SJCRH30 (cell line): ENCODE measurements around the gene KCNG3. TPM values are rescaled to one million over a fixed set of nuclear protein-coding genes. Genes with fewer than 3 reads are reported as not detected.

Experiments
- DNase-seq, 2 experiments: peaks; one replicate each; pipeline ENCODE4 v3.0.0-alpha.2; 2015 to 2020
- H3K27ac ChIP-seq: fragments of 250-450 bp; sonication (Bioruptor Pico); 2 replicates; pipeline ENCODE4 v1.5.1; 2020; ENCODE audit warnings: mild to moderate bottlenecking, moderate library complexity
- H3K27me3 ChIP-seq: fragments of 250-450 bp; sonication (Bioruptor Pico); 2 replicates; pipeline ENCODE4 v1.5.1; 2020; ENCODE audit warnings: mild to moderate bottlenecking, moderate library complexity
- H3K36me3 ChIP-seq: fragments of 250-450 bp; sonication (Bioruptor Pico); 2 replicates; pipeline ENCODE4 v1.5.1; 2020; ENCODE audit warnings: mild to moderate bottlenecking, moderate library complexity
- H3K4me1 ChIP-seq: fragments of 250-450 bp; sonication (Bioruptor Pico); 2 replicates; pipeline ENCODE4 v1.5.1; 2020; ENCODE audit warnings: mild to moderate bottlenecking, moderate library complexity
- H3K4me3 ChIP-seq: fragments of 250-450 bp; sonication (Bioruptor Pico); 2 replicates; pipeline ENCODE4 v1.5.1; 2020; ENCODE audit warnings: mild to moderate bottlenecking, moderate library complexity
- H3K9me3 ChIP-seq: fragments of 250-450 bp; sonication (Bioruptor Pico); replicated peaks from 2 replicates; pipeline ENCODE4 v1.5.1; 2020; ENCODE audit warnings: mild to moderate bottlenecking, moderate library complexity
- total RNA-seq: library from RNA; depleted of rRNA; stranded (reverse); fragments of >200 nt; shearing (Covaris generic); gene quantifications from 2 replicates; pipeline ENCODE4 v1.2.3, GENCODE V29; 2014

KCNG3 gene
- total RNA-seq, 1 experiment from 2014 or later, result 0.06 TPM

- DNase-seq, result no peak
- H3K36me3 ChIP-seq, result no peaks in the 10 kb centered on the region
- H3K27ac ChIP-seq, result no peak overlapping the region
- H3K4me3 ChIP-seq, result no peak overlapping the region
- H3K9me3 ChIP-seq, result peaks cover 3% of the 10 kb centered on the region; the same call in 1 of the 2 replicates
- H3K4me1 ChIP-seq, result no peaks in the 10 kb centered on the region
- no peaks in the 10 kb centered on the region for H3K27me3 ChIP-seq
Measured at GRCh38 chr2:42456126-42456839, 37.5 kb downstream of the KCNG3 start.

- H3K4me1 ChIP-seq, result no peaks in the 10 kb centered on the region
- H3K36me3 ChIP-seq, result no peaks in the 10 kb centered on the region
- no peaks in the 10 kb centered on the region; the same call in 1 of the 2 replicates for H3K9me3 ChIP-seq
- H3K27me3 ChIP-seq, result no peaks in the 10 kb centered on the region
- no peak overlapping the region for H3K4me3 ChIP-seq
- no peak overlapping the region for H3K27ac ChIP-seq
- DNase-seq, result no peak
Measured at GRCh38 chr2:42452545-42452944, 41.2 kb downstream of the KCNG3 start.

- Histone ChIP-seq H3K9me3 (no peaks in the 10 kb centered on the region; the same call in 1 of the 2 replicates), H3K27ac (no peak overlapping the region), H3K4me1 (no peaks in the 10 kb centered on the region), H3K4me3 (no peak overlapping the region), H3K36me3 (no peaks in the 10 kb centered on the region), H3K27me3 (no peaks in the 10 kb centered on the region)
- no peak for DNase-seq
Measured at GRCh38 chr2:42450136-42450535, 43.6 kb downstream of the KCNG3 start.

- no peaks in the 10 kb centered on the region for H3K36me3 ChIP-seq
- no peaks in the 10 kb centered on the region for H3K27me3 ChIP-seq
- H3K27ac ChIP-seq, result no peak overlapping the region
- H3K4me3 ChIP-seq, result no peak overlapping the region
- DNase-seq, result no peak
- H3K9me3 ChIP-seq, result no peaks in the 10 kb centered on the region; the same call in 1 of the 2 replicates
- H3K4me1 ChIP-seq, result no peaks in the 10 kb centered on the region
Measured at GRCh38 chr2:42449163-42450087, 44.4 kb downstream of the KCNG3 start.

GRCh38 chr2:42448163-42448562, 45.6 kb downstream of the KCNG3 start:
- no peak for DNase-seq
- H3K36me3 ChIP-seq, result no peaks in the 10 kb centered on the region
- H3K4me3 ChIP-seq, result no peak overlapping the region
- no peaks in the 10 kb centered on the region for H3K27me3 ChIP-seq
- H3K9me3 ChIP-seq, result no peaks in the 10 kb centered on the region; the same call in 1 of the 2 replicates
- no peak overlapping the region for H3K27ac ChIP-seq
- H3K4me1 ChIP-seq, result no peaks in the 10 kb centered on the region

- Histone ChIP-seq H3K36me3 (no peaks in the 10 kb centered on the region), H3K27ac (no peak overlapping the region), H3K27me3 (no peaks in the 10 kb centered on the region), H3K9me3 (no peaks in the 10 kb centered on the region), H3K4me1 (no peaks in the 10 kb centered on the region), H3K4me3 (no peak overlapping the region)
- DNase-seq, result no peak
Measured at GRCh38 chr2:42446503-42447271, 47.1 kb downstream of the KCNG3 start.

- no peaks in the 10 kb centered on the region for H3K27me3 ChIP-seq
- H3K4me1 ChIP-seq, result no peaks in the 10 kb centered on the region
- no peaks in the 10 kb centered on the region for H3K9me3 ChIP-seq
- no peak for DNase-seq
- no peak overlapping the region for H3K27ac ChIP-seq
- no peak overlapping the region for H3K4me3 ChIP-seq
- H3K36me3 ChIP-seq, result no peaks in the 10 kb centered on the region
Measured at GRCh38 chr2:42443718-42444399, 49.9 kb downstream of the KCNG3 start.

- DNase-seq, result no peak
- H3K4me3 ChIP-seq, result no peak overlapping the region
- no peak overlapping the region for H3K27ac ChIP-seq
- H3K4me1 ChIP-seq, result no peaks in the 10 kb centered on the region
- 0 out of 2 replicates have a peak, but pooled peaks cover 4% of the 10 kb centered on the region for H3K27me3 ChIP-seq
- H3K36me3 ChIP-seq, result no peaks in the 10 kb centered on the region
- no peaks in the 10 kb centered on the region for H3K9me3 ChIP-seq
Measured at GRCh38 chr2:42442774-42443173, 51.0 kb downstream of the KCNG3 start.

- Histone ChIP-seq H3K36me3 (no peaks in the 10 kb centered on the region), H3K4me3 (no peak overlapping the region), H3K9me3 (no peaks in the 10 kb centered on the region), H3K27ac (no peak overlapping the region), H3K4me1 (no peaks in the 10 kb centered on the region), H3K27me3 (peaks cover 4% of the 10 kb centered on the region; the same call in 1 of the 2 replicates)
- no peak for DNase-seq
Measured at GRCh38 chr2:42438685-42439084, 55.1 kb downstream of the KCNG3 start.

- H3K4me3 ChIP-seq, result no peak overlapping the region
- no peaks in the 10 kb centered on the region for H3K9me3 ChIP-seq
- no peaks in the 10 kb centered on the region for H3K36me3 ChIP-seq
- peaks cover 4% of the 10 kb centered on the region; the same call in 1 of the 2 replicates for H3K27me3 ChIP-seq
- DNase-seq, result no peak
- H3K4me1 ChIP-seq, result no peaks in the 10 kb centered on the region
- no peak overlapping the region for H3K27ac ChIP-seq
Measured at GRCh38 chr2:42436370-42436769, 57.4 kb downstream of the KCNG3 start.

GRCh38 chr2:42435628-42436027, 58.2 kb downstream of the KCNG3 start:
- Histone ChIP-seq H3K36me3 (no peaks in the 10 kb centered on the region), H3K4me3 (no peak overlapping the region), H3K9me3 (no peaks in the 10 kb centered on the region), H3K4me1 (no peaks in the 10 kb centered on the region), H3K27me3 (peaks cover 4% of the 10 kb centered on the region; the same call in 1 of the 2 replicates), H3K27ac (no peak overlapping the region)
- no peak for DNase-seq

- Histone ChIP-seq H3K27me3 (no peaks in the 10 kb centered on the region; the same call in 1 of the 2 replicates), H3K4me1 (peaks cover 6% of the 10 kb centered on the region; the same call in 1 of the 2 replicates)
- DNase-seq, result no peak
Measured at GRCh38 chr2:42430188-42430587, 63.6 kb downstream of the KCNG3 start.

GRCh38 chr2:42429352-42429751, 64.4 kb downstream of the KCNG3 start:
- Histone ChIP-seq H3K4me3 (no peak overlapping the region), H3K36me3 (no peaks in the 10 kb centered on the region), H3K9me3 (no peaks in the 10 kb centered on the region), H3K27me3 (no peaks in the 10 kb centered on the region), H3K4me1 (peaks cover 6% of the 10 kb centered on the region; the same call in 1 of the 2 replicates), H3K27ac (peak overlapping the region; percentile 22; the same call in 1 of the 2 replicates)
- no peak for DNase-seq

More at GRCh38 chr2:42430188-42430587, 63.6 kb downstream of the KCNG3 start:
- no peak overlapping the region for H3K27ac ChIP-seq
- H3K9me3 ChIP-seq, result no peaks in the 10 kb centered on the region
- H3K4me3 ChIP-seq, result no peak overlapping the region
- no peaks in the 10 kb centered on the region for H3K36me3 ChIP-seq

- peaks cover 6% of the 10 kb centered on the region; the same call in 1 of the 2 replicates for H3K4me1 ChIP-seq
- no peaks in the 10 kb centered on the region for H3K36me3 ChIP-seq
- no peaks in the 10 kb centered on the region for H3K27me3 ChIP-seq
- no peak overlapping the region for H3K4me3 ChIP-seq
- DNase-seq, result no peak
- H3K9me3 ChIP-seq, result no peaks in the 10 kb centered on the region
- no peak overlapping the region for H3K27ac ChIP-seq
Measured at GRCh38 chr2:42425697-42426096, 68.1 kb downstream of the KCNG3 start.
